ENCODE results near the gene PKLR. TPM values are rescaled to one million over a fixed set of nuclear protein-coding genes. Genes with fewer than 3 reads are reported as not detected.
"Not testable (repeated sequence)": the region's sequence is repeated elsewhere in the genome, so short reads cannot be mapped to it uniquely, and the experiment has no call there.

PKLR gene
- polyA plus RNA-seq, 1 donor from 2014 or later, result not detected

GRCh38 chr1:155329980-155330598 lies 28.9 kb upstream of the PKLR start:
- H3K79me2 ChIP-seq (replicated peaks; ENCODE audit: insufficient read depth, low read length), result no peaks in the 10 kb centered on the region
- TF ChIP-seq TAF1 (IDR thresholded peaks at IDR 0.05; ENCODE audit: low read depth) (no peak), SMC3 (conservative IDR thresholded peaks at IDR 0.05; ENCODE audit: poor library complexity) (no peak), EP300 (conservative IDR thresholded peaks at IDR 0.05; ENCODE audit: poor library complexity, severe bottlenecking) (no peak), EZH2 (IDR thresholded peaks at IDR 0.05; ENCODE audit: borderline replicate concordance, insufficient read depth, low read length, poor library complexity, severe bottlenecking) (no peak), RAD21 (conservative IDR thresholded peaks at IDR 0.05) (no peak)
- no peak overlapping the region for H3K4me2 ChIP-seq (ENCODE audit: low read length)
- no peaks in the 10 kb centered on the region for H3K9me3 ChIP-seq (ENCODE audit: low read length)
- no peak overlapping the region for H3K27ac ChIP-seq (ENCODE audit: low read length)
- no peak overlapping the region for H2AFZ ChIP-seq (ENCODE audit: low read depth, low read length)
- H3K27me3 ChIP-seq (ENCODE audit: insufficient read depth, low read depth, low read length), result no peaks in the 10 kb centered on the region
- H3F3A ChIP-seq (ENCODE audit: insufficient read depth, low read length, poor library complexity, severe bottlenecking), result peaks cover 3% of the 10 kb centered on the region
- H3K9me2 ChIP-seq (ENCODE audit: insufficient read depth, low read length), result no peaks in the 10 kb centered on the region
- H3K36me3 ChIP-seq (ENCODE audit: insufficient read depth, low read length), result peaks cover 4% of the 10 kb centered on the region
- H4K20me1 ChIP-seq (ENCODE audit: insufficient read depth), result no peaks in the 10 kb centered on the region
- H3K4me3 ChIP-seq (ENCODE audit: low read length), result no peak overlapping the region
- no peak overlapping the region for H3K9ac ChIP-seq (ENCODE audit: low read length)

GRCh38 chr1:155328856-155329255 lies 27.6 kb upstream of the PKLR start:
- H3K79me2 ChIP-seq (replicated peaks; ENCODE audit: insufficient read depth, low read length); H3K27ac ChIP-seq (ENCODE audit: low read length); H3K27me3 ChIP-seq (ENCODE audit: insufficient read depth, low read depth, low read length); H3K4me2 ChIP-seq (ENCODE audit: low read length); H3K9me3 ChIP-seq (ENCODE audit: low read length); H3K9ac ChIP-seq (ENCODE audit: low read length); H3K36me3 ChIP-seq (ENCODE audit: insufficient read depth, low read length); H3F3A ChIP-seq (ENCODE audit: insufficient read depth, low read length, poor library complexity, severe bottlenecking); H3K4me3 ChIP-seq (ENCODE audit: low read length); H4K20me1 ChIP-seq (ENCODE audit: insufficient read depth); H3K9me2 ChIP-seq (ENCODE audit: insufficient read depth, low read length); H2AFZ ChIP-seq (ENCODE audit: low read depth, low read length): not testable (repeated sequence)

- H3K36me3 ChIP-seq (ENCODE audit: insufficient read depth, low read length), result peaks cover 4% of the 10 kb centered on the region
- H3K27me3 ChIP-seq (ENCODE audit: insufficient read depth, low read depth, low read length), result no peaks in the 10 kb centered on the region
- no peak overlapping the region for H3K9ac ChIP-seq (ENCODE audit: low read length)
- H2AFZ ChIP-seq (ENCODE audit: low read depth, low read length), result no peak overlapping the region
- H3F3A ChIP-seq (ENCODE audit: insufficient read depth, low read length, poor library complexity, severe bottlenecking), result no peaks in the 10 kb centered on the region
- no peak for TF ChIP-seq POLR2AphosphoS5 (IDR thresholded peaks at IDR 0.05)
- TF ChIP-seq REST (IDR thresholded peaks at IDR 0.05; ENCODE audit: borderline replicate concordance), result no peak
- no peak for TF ChIP-seq MXI1 (conservative IDR thresholded peaks at IDR 0.05; ENCODE audit: poor library complexity, severe bottlenecking)
- TF ChIP-seq SMC3 (conservative IDR thresholded peaks at IDR 0.05; ENCODE audit: poor library complexity), result no peak
- TF ChIP-seq RAD21 (conservative IDR thresholded peaks at IDR 0.05), result no peak
- TF ChIP-seq EZH2 (IDR thresholded peaks at IDR 0.05; ENCODE audit: borderline replicate concordance, insufficient read depth, low read length, poor library complexity, severe bottlenecking), result no peak
- TF ChIP-seq CTCF (IDR thresholded peaks at IDR 0.05; ENCODE audit: poor library complexity, severe bottlenecking), result no peak
- no peak for TF ChIP-seq EP300 (conservative IDR thresholded peaks at IDR 0.05; ENCODE audit: poor library complexity, severe bottlenecking)
- TF ChIP-seq TAF1 (IDR thresholded peaks at IDR 0.05; ENCODE audit: low read depth), result no peak
- no peak overlapping the region for H3K4me2 ChIP-seq (ENCODE audit: low read length)
- H3K4me3 ChIP-seq (ENCODE audit: low read length), result no peak overlapping the region
- no peaks in the 10 kb centered on the region for H3K9me3 ChIP-seq (ENCODE audit: low read length)
- peaks cover 7% of the 10 kb centered on the region for H4K20me1 ChIP-seq (ENCODE audit: insufficient read depth)
- H3K79me2 ChIP-seq (replicated peaks; ENCODE audit: insufficient read depth, low read length), result no peaks in the 10 kb centered on the region
- no peaks in the 10 kb centered on the region for H3K9me2 ChIP-seq (ENCODE audit: insufficient read depth, low read length)
- H3K27ac ChIP-seq (ENCODE audit: low read length), result no peak overlapping the region
Measured at GRCh38 chr1:155327981-155328380, 26.7 kb upstream of the PKLR start.

All from neural cell (in vitro differentiated cells).